Astrocyte of the cerebellum (primary cell): ENCODE results near the gene ARHGAP8.

Experiments
- DNase-seq: peaks from one replicate; pipeline ENCODE4 v3.0.0-alpha.2; 2011; ENCODE audit warnings: low read depth
- H3K4me3 ChIP-seq: 2 replicates; pipeline ENCODE4 v1.5.1; 2011; ENCODE audit warnings: mild to moderate bottlenecking, low read depth, low read length, moderate library complexity
- CTCF ChIP-seq: IDR thresholded peaks from 2 replicates; pipeline ENCODE4 v1.5.1; 2012; ENCODE audit warnings: low read length, low read depth, moderate library complexity, mild to moderate bottlenecking; ENCODE audit errors: missing control alignments
- in situ Hi-C: cut with HindIII; loops from 2 replicates; pipeline ENCODE4 v1.10.0; 2017; ENCODE audit warnings: low sequenced_read_pairs

ARHGAP8 gene

DNA sequence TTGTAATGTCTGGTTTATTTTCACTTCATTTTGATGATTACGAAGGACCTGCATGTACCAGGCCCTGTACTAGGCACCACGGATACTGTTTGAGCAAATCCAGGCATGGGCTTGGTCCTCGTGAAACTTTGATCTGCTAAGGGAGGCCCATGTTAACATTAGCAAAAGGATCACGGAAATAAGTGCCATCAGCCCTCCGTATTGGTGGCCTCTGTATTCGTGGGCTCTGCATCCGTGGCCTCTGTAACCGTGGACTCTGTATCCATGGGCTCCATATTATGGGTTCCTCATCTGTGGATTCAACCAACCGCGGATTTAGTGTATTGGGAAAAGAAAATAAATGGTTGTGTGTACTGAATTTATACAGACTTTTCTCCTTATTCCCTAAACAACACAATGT, 8.7 kb downstream of the ARHGAP8 start:
- no peak for TF ChIP-seq CTCF
- no peak overlapping the region for H3K4me3 ChIP-seq
- DNase-seq = no peak
- in situ Hi-C loops = no loop called here

DNA sequence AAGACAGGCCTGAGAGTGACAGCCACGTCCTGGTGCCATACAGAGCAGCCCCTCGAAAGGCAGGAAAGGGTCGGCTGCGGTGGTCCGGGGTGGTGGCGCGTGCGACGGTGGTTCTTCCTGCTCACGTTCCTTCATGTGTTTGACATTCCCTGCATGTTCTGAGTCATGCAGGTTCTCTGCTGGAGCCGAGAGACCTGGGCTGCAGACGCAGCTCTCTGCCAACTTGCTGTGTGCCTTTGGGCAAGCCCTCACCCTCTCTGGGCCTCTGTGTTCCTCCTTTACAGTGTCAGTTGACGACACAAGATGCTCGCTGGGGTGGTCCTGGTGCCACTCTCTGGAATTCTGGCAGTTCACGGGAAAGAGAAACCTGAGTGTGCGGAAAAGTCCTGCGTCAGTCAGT, 12.0 kb downstream of the ARHGAP8 start:
- H3K4me3 ChIP-seq = no peak overlapping the region
- DNase-seq = no peak
- no peak for TF ChIP-seq CTCF
- in situ Hi-C loops = no loop called here

DNA sequence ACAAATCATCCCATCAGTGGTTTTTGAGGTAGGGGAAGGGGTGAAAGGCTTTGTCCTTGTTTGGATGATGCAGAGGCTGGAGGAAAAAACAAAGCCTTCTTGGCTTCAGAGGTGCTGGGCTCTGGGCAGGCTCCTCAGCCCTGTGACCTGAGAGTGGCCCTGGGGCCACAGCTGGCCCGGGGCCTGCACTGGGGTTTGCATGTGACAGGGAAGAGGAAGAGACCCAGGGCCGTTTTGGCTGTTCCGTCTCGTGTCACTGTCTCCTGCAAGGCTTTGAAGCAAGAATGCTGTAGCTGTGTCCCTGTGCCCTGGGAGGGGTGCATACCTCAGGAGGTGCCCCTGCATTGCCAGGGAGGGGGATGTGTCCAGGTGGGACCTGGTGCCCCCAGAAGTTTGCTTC, 12.6 kb downstream of the ARHGAP8 start:
- TF ChIP-seq CTCF = no peak
- no peak for DNase-seq
- H3K4me3 ChIP-seq = no peak overlapping the region
- in situ Hi-C loops = no loop called here

DNA sequence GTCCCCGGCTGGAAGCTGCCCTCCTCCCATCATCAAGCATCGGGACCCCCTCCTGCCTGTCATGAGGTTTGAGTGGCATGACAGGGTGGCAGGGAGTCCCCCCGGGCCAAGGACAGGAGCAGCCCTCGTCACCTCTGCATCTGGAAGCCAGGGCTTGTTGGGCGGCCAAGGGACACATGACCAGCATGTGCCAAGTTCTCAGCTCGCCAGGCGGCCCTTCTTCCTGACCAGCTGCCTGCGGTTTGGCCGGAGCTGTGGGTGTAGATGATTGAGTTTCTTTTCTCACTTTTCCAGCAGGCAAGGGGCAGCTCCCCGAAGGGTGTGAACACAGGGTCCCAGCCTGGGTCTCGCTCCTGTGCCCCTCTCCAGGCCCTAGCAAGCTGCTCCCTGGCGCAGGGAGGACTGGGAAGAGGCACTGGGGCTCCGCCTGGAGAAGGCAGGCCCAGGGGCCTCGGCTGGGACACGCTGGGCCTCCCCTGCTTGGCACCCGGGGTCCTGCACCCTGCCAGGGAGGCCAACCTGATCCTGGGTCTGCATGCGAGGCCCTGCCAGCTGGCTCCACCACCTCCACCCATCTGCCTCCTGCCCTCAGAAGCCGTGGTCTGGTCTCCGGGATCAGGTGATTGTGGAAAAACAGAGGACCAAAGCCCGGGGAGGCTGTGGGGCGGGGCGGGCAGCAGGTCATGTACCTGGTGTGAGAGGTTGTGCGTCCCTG, 13.4 kb downstream of the ARHGAP8 start:
- in situ Hi-C loops = no loop called here
- H3K4me3 ChIP-seq = no peak overlapping the region
- no peak for TF ChIP-seq CTCF
- DNase-seq = no peak

DNA sequence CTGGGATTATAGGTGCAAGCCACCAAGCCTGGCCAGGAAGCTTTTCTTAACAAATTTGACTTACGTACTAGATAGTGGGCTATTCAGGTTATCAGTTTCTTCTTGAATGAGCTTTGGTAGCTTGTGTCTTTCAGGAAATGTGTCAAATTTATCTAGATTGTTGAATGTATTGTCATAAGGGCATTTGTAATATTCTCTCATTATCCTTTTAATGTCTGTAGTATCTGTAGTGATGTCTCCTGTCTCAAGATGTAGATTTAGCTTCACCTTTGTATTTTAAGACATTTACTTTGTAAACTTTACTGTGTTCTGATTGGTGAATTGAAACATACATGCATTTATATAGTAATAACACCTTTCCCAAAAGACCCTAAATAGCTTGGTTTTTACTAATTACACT, 20.7 kb downstream of the ARHGAP8 start:
- no peak for TF ChIP-seq CTCF
- DNase-seq = no peak
- in situ Hi-C loops = no loop called here
- H3K4me3 ChIP-seq = no peak overlapping the region

- no peak for DNase-seq
- in situ Hi-C loops = no loop called here
- TF ChIP-seq CTCF = no peak
- no peak overlapping the region for H3K4me3 ChIP-seq
Observed at GRCh38 chr22:44775862-44776261, 23.5 kb downstream of the ARHGAP8 start.
